IPS DF 4.7 (cell line): Measurements from ENCODE around the gene CHRNA9.

ENCODE experiments used
- DNase-seq: peaks from one replicate; pipeline ENCODE4 v3.0.0-alpha.2; 2013; ENCODE audit warnings: low spot score; ENCODE audit errors: extremely low read depth

CHRNA9 gene

GRCh38 chr4:40340030-40340429 lies 4.9 kb downstream of the CHRNA9 start:
- no peak for DNase-seq

GRCh38 chr4:40347472-40347871 lies 12.3 kb downstream of the CHRNA9 start:
- no peak for DNase-seq

- no peak for DNase-seq
Measured at GRCh38 chr4:40348000-40348399, 12.9 kb downstream of the CHRNA9 start.

- no peak for DNase-seq
Measured at GRCh38 chr4:40349561-40350198, 14.5 kb downstream of the CHRNA9 start.

GRCh38 chr4:40350627-40351227 lies 15.6 kb downstream of the CHRNA9 start:
- no peak for DNase-seq

- DNase-seq = no peak
Measured at GRCh38 chr4:40354158-40354557, 19.0 kb downstream of the CHRNA9 start.

GRCh38 chr4:40355131-40355530 lies 20.0 kb downstream of the CHRNA9 start:
- no peak for DNase-seq

- no peak for DNase-seq
Measured at GRCh38 chr4:40357738-40358137, 22.6 kb downstream of the CHRNA9 start.

- DNase-seq = no peak
Measured at GRCh38 chr4:40361338-40361737, 26.2 kb downstream of the CHRNA9 start.

GRCh38 chr4:40363382-40363920 lies 28.3 kb downstream of the CHRNA9 start:
- DNase-seq = no peak

GRCh38 chr4:40363945-40364344 lies 28.8 kb downstream of the CHRNA9 start:
- DNase-seq = no peak

GRCh38 chr4:40365766-40366165 lies 30.6 kb downstream of the CHRNA9 start:
- DNase-seq = no peak

GRCh38 chr4:40367451-40367850 lies 32.3 kb downstream of the CHRNA9 start:
- DNase-seq = no peak

GRCh38 chr4:40369437-40370274 lies 34.5 kb downstream of the CHRNA9 start:
- no peak for DNase-seq

- no peak for DNase-seq
Measured at GRCh38 chr4:40372651-40373050, 37.5 kb downstream of the CHRNA9 start.

GRCh38 chr4:40373636-40374035 lies 38.5 kb downstream of the CHRNA9 start:
- no peak for DNase-seq

GRCh38 chr4:40375095-40375494 lies 40.0 kb downstream of the CHRNA9 start:
- no peak for DNase-seq

- no peak for DNase-seq
Measured at GRCh38 chr4:40375620-40376019, 40.5 kb downstream of the CHRNA9 start.

- DNase-seq = no peak
Measured at GRCh38 chr4:40377512-40378365, 42.6 kb downstream of the CHRNA9 start.

GRCh38 chr4:40378619-40379018 lies 43.5 kb downstream of the CHRNA9 start:
- no peak for DNase-seq

GRCh38 chr4:40379248-40379647 lies 44.1 kb downstream of the CHRNA9 start:
- no peak for DNase-seq
